Raji (cell line): Measurements from ENCODE around the gene RAB11B.

Source experiments
- POLR2A ChIP-seq: IDR thresholded peaks from 2 replicates; pipeline ENCODE4 v1.6.1; 2011; ENCODE audit warnings: low read depth, low read length, control low read depth; ENCODE audit not compliant: insufficient read depth

The RAB11B gene

GRCh38 chr19:8389891-8390616 lies at the start of gene RAB11B:
Gene RAB11B, plus strand, starts transcription at chr19:8390360. Its CDS starts 57 bp downstream, at chr19:8390417.
- peak; percentile 47; the same call in 1 of the 2 replicates for TF ChIP-seq POLR2A

- no peak for TF ChIP-seq POLR2A
Measured at GRCh38 chr19:8342316-8342683, 47.9 kb upstream of the RAB11B start.

GRCh38 chr19:8342684-8343482 lies 47.3 kb upstream of the RAB11B start, which contains the start of gene KANK3:
Gene KANK3, minus strand, starts transcription at chr19:8343262. Its CDS starts 5,434 bp downstream, at chr19:8337828.
- no peak for TF ChIP-seq POLR2A

GRCh38 chr19:8343483-8343844 lies 46.7 kb upstream of the RAB11B start:
- TF ChIP-seq POLR2A = no peak

GRCh38 chr19:8352134-8352827 lies 37.9 kb upstream of the RAB11B start:
- TF ChIP-seq POLR2A = no peak

- TF ChIP-seq POLR2A = no peak
Measured at GRCh38 chr19:8355631-8356402, 34.3 kb upstream of the RAB11B start.

- TF ChIP-seq POLR2A = no peak
Measured at GRCh38 chr19:8357007-8357521, 33.1 kb upstream of the RAB11B start.

- TF ChIP-seq POLR2A = no peak
Measured at GRCh38 chr19:8358948-8359347, 31.2 kb upstream of the RAB11B start.

GRCh38 chr19:8360196-8360595 lies 30.0 kb upstream of the RAB11B start:
- no peak for TF ChIP-seq POLR2A

- TF ChIP-seq POLR2A = no peak
Measured at GRCh38 chr19:8361921-8362793, 28.0 kb upstream of the RAB11B start.

- TF ChIP-seq POLR2A = no peak
Measured at GRCh38 chr19:8363803-8364771, 26.1 kb upstream of the RAB11B start, which contains the start of gene ANGPTL4. Gene ANGPTL4, plus strand, starts transcription at chr19:8364155. Its CDS starts 167 bp downstream, at chr19:8364322.

GRCh38 chr19:8366121-8366581 lies 24.0 kb upstream of the RAB11B start:
- TF ChIP-seq POLR2A = no peak

GRCh38 chr19:8366961-8367326 lies 23.2 kb upstream of the RAB11B start:
- TF ChIP-seq POLR2A = no peak
